Measurements from ENCODE around the gene PCDHB8.
"Not testable (repeated sequence)": the region's sequence is repeated elsewhere in the genome, so short reads cannot be mapped to it uniquely, and the experiment has no call there.

PCDHB8 gene

DNA sequence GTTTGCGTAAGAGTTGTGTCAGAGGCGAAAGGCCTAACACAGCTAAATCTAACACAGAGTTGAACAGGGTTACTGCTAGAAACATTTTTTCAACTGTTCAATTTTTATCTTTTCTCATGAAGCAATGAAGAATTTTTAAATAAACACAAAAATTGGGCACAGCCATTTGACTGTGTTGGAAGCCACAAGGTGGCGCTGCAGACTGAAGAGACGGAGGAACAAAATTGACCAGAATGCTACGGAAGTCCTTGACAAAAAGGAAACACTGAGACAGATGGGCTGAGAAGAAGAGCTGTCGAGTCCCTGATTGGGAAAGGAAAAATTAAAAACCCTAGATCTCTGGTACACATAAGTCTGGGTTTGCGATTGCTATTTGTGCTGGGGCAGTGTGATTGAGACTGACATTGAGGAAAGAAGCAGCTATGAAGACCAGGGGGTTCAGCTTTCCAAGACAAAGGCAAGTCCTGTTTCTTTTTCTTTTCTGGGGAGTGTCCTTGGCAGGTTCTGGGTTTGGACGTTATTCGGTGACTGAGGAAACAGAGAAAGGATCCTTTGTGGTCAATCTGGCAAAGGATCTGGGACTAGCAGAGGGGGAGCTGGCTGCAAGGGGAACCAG lies 9.4 kb downstream of the PCDHB8 start, which contains the start of gene PCDHB9:
TSS of gene PCDHB9 (plus strand) at position 265 of the 616 bp plus-strand sequence. CDS start at position 423, 158 bp downstream.
- H3K9me3 ChIP-seq (ENCODE audit: control extremely low read depth in 1 of 5, control insufficient read depth in 4 of 5, insufficient read depth in 2 of 5, low read depth in 1 of 5, low read length in 4 of 5) = peaks cover 0 to 30% (median 21%) of the 10 kb centered on the region in 5 experiments
- WGBS (ENCODE audit: insufficient coverage) = 25% methylated on average over 6 of the region's 9 CpGs
- peaks cover 5 to 52% (median 15%) of the 10 kb centered on the region in 5 experiments for H3K27me3 ChIP-seq (replicated peaks in 2 of 5; ENCODE audit: control insufficient read depth in 4 of 5, insufficient read depth in 5 of 5, low read length in 4 of 5)
- H3K27ac ChIP-seq (ENCODE audit: insufficient read depth in 1 of 2, low read depth in 1 of 2, low read length in 2 of 2, poor library complexity in 1 of 2, severe bottlenecking in 2 of 2) = no peak within 1 kb of the TSS
- no peaks in the 10 kb centered on the region for H3K36me3 ChIP-seq (ENCODE audit: control insufficient read depth in 4 of 4, insufficient read depth in 4 of 4, low read length in 3 of 4)
- H3K4me3 ChIP-seq (ENCODE audit: control insufficient read depth in 1 of 7, extremely low read depth in 1 of 7, insufficient read depth in 4 of 7, low read depth in 2 of 7, low read length in 6 of 7) = no peak within 1 kb of the TSS
- no peaks in the 10 kb centered on the region for H3K4me1 ChIP-seq (ENCODE audit: control extremely low read depth in 1 of 4, control insufficient read depth in 4 of 4, insufficient read depth in 4 of 4, low read length in 3 of 4)
- POLR2A ChIA-PET = interaction anchor here (0.6 kb wide), 1 partner anchor 127 kb away, joined by 6 read pairs; no protein-coding TSS in a partner anchor
- CTCF ChIA-PET = no interaction called here
- DNase-seq = peak in 2 of 3 donors; percentile 19 to 20

DNA sequence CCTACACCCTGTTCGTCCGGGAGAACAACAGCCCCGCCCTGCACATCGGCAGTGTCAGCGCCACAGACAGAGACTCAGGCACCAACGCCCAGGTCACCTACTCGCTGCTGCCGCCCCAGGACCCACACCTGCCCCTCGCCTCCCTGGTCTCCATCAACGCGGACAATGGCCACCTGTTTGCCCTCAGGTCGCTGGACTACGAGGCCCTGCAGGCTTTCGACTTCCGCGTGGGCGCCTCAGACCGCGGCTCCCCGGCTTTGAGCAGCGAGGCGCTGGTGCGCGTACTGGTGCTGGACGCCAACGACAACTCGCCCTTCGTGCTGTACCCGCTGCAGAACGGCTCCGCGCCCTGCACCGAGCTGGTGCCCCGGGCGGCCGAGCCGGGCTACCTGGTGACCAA lies 11.1 kb downstream of the PCDHB8 start:
- peaks cover 0 to 20% (median 14%) of the 10 kb centered on the region in 5 experiments for H3K9me3 ChIP-seq (ENCODE audit: control extremely low read depth in 1 of 5, control insufficient read depth in 4 of 5, insufficient read depth in 2 of 5, low read depth in 1 of 5, low read length in 4 of 5)
- CTCF ChIA-PET; H3K4me3 ChIP-seq (ENCODE audit: control insufficient read depth in 1 of 7, extremely low read depth in 1 of 7, insufficient read depth in 4 of 7, low read depth in 2 of 7, low read length in 6 of 7); H3K36me3 ChIP-seq (ENCODE audit: control insufficient read depth in 4 of 4, insufficient read depth in 4 of 4, low read length in 3 of 4); DNase-seq; POLR2A ChIA-PET; H3K4me1 ChIP-seq (ENCODE audit: control extremely low read depth in 1 of 4, control insufficient read depth in 4 of 4, insufficient read depth in 4 of 4, low read length in 3 of 4); H3K27ac ChIP-seq (ENCODE audit: insufficient read depth in 1 of 2, low read depth in 1 of 2, low read length in 2 of 2, poor library complexity in 1 of 2, severe bottlenecking in 2 of 2): not testable (repeated sequence)
- peaks cover 5 to 49% (median 10%) of the 10 kb centered on the region in 5 experiments for H3K27me3 ChIP-seq (replicated peaks in 2 of 5; ENCODE audit: control insufficient read depth in 4 of 5, insufficient read depth in 5 of 5, low read length in 4 of 5)
- whole genome bisulfite sequencing (ENCODE audit: insufficient coverage) = 23% methylated on average over 5 of the region's 37 CpGs

GRCh38 chr5:141189131-141189530 lies 11.5 kb downstream of the PCDHB8 start:
- H3K4me3 ChIP-seq (ENCODE audit: control insufficient read depth in 1 of 7, extremely low read depth in 1 of 7, insufficient read depth in 4 of 7, low read depth in 2 of 7, low read length in 6 of 7); H3K4me1 ChIP-seq (ENCODE audit: control extremely low read depth in 1 of 4, control insufficient read depth in 4 of 4, insufficient read depth in 4 of 4, low read length in 3 of 4); DNase-seq; H3K27ac ChIP-seq (ENCODE audit: insufficient read depth in 1 of 2, low read depth in 1 of 2, low read length in 2 of 2, poor library complexity in 1 of 2, severe bottlenecking in 2 of 2); H3K36me3 ChIP-seq (ENCODE audit: control insufficient read depth in 4 of 4, insufficient read depth in 4 of 4, low read length in 3 of 4); POLR2A ChIA-PET; CTCF ChIA-PET: not testable (repeated sequence)
- H3K9me3 ChIP-seq (ENCODE audit: control extremely low read depth in 1 of 5, control insufficient read depth in 4 of 5, insufficient read depth in 2 of 5, low read depth in 1 of 5, low read length in 4 of 5) = peaks cover 0 to 19% (median 14%) of the 10 kb centered on the region in 5 experiments
- 17% methylated on average over 14 of the region's 35 CpGs for WGBS (ENCODE audit: insufficient coverage)
- peaks cover 5 to 48% (median 10%) of the 10 kb centered on the region in 5 experiments for H3K27me3 ChIP-seq (replicated peaks in 2 of 5; ENCODE audit: control insufficient read depth in 4 of 5, insufficient read depth in 5 of 5, low read length in 4 of 5)

GRCh38 chr5:141192110-141192725 lies 14.6 kb downstream of the PCDHB8 start, which contains the start of gene PCDHB10:
Gene PCDHB10, plus strand, starts transcription at chr5:141192353. Its CDS starts 200 bp downstream, at chr5:141192553.
- H3K27ac ChIP-seq (ENCODE audit: insufficient read depth in 1 of 2, low read depth in 1 of 2, low read length in 2 of 2, poor library complexity in 1 of 2, severe bottlenecking in 2 of 2) = no peak within 1 kb of the TSS
- CTCF ChIA-PET = no interaction called here
- DNase-seq = peak in 2 of 3 donors; percentile 16 to 18
- H3K9me3 ChIP-seq (ENCODE audit: control extremely low read depth in 1 of 5, control insufficient read depth in 4 of 5, insufficient read depth in 2 of 5, low read depth in 1 of 5, low read length in 4 of 5) = peaks cover 0 to 16% (median 8%) of the 10 kb centered on the region in 5 experiments
- 7% methylated on average over 7 of the region's 10 CpGs for WGBS (ENCODE audit: insufficient coverage)
- peaks cover 3 to 40% (median 8%) of the 10 kb centered on the region in 5 experiments for H3K27me3 ChIP-seq (replicated peaks in 2 of 5; ENCODE audit: control insufficient read depth in 4 of 5, insufficient read depth in 5 of 5, low read length in 4 of 5)
- H3K36me3 ChIP-seq (ENCODE audit: control insufficient read depth in 4 of 4, insufficient read depth in 4 of 4, low read length in 3 of 4) = no peaks in the 10 kb centered on the region
- POLR2A ChIA-PET = interaction anchor here (0.6 kb wide), 1 partner anchor 245 kb away, joined by 3 read pairs; no protein-coding TSS in a partner anchor
- no peak within 1 kb of the TSS for H3K4me3 ChIP-seq (ENCODE audit: control insufficient read depth in 1 of 7, extremely low read depth in 1 of 7, insufficient read depth in 4 of 7, low read depth in 2 of 7, low read length in 6 of 7)
- no peaks in the 10 kb centered on the region for H3K4me1 ChIP-seq (ENCODE audit: control extremely low read depth in 1 of 4, control insufficient read depth in 4 of 4, insufficient read depth in 4 of 4, low read length in 3 of 4)

- Histone ChIP-seq H3K9me3 (ENCODE audit: control extremely low read depth in 1 of 5, control insufficient read depth in 4 of 5, insufficient read depth in 2 of 5, low read depth in 1 of 5, low read length in 4 of 5) (peaks cover 2 to 18% (median 11%) of the 10 kb centered on the region in 5 experiments), H3K27me3 (replicated peaks in 2 of 5; ENCODE audit: control insufficient read depth in 4 of 5, insufficient read depth in 5 of 5, low read length in 4 of 5) (peaks cover 3 to 28% (median 4%) of the 10 kb centered on the region in 5 experiments)
- H3K4me1 ChIP-seq (ENCODE audit: control extremely low read depth in 1 of 4, control insufficient read depth in 4 of 4, insufficient read depth in 4 of 4, low read length in 3 of 4); H3K36me3 ChIP-seq (ENCODE audit: control insufficient read depth in 4 of 4, insufficient read depth in 4 of 4, low read length in 3 of 4); H3K4me3 ChIP-seq (ENCODE audit: control insufficient read depth in 1 of 7, extremely low read depth in 1 of 7, insufficient read depth in 4 of 7, low read depth in 2 of 7, low read length in 6 of 7); POLR2A ChIA-PET; CTCF ChIA-PET; H3K27ac ChIP-seq (ENCODE audit: insufficient read depth in 1 of 2, low read depth in 1 of 2, low read length in 2 of 2, poor library complexity in 1 of 2, severe bottlenecking in 2 of 2); DNase-seq: not testable (repeated sequence)
- WGBS (ENCODE audit: insufficient coverage) = no CpG with 5 or more reads among the region's 37 CpGs
Observed at GRCh38 chr5:141194332-141194731, 16.7 kb downstream of the PCDHB8 start.

GRCh38 chr5:141196363-141196762 lies 18.8 kb downstream of the PCDHB8 start:
- 80% methylated on average over 1 of the region's 3 CpGs for WGBS (ENCODE audit: insufficient coverage)
- DNase-seq = no peak
- Histone ChIP-seq H3K4me1 (ENCODE audit: control extremely low read depth in 1 of 4, control insufficient read depth in 4 of 4, insufficient read depth in 4 of 4, low read length in 3 of 4) (no peaks in the 10 kb centered on the region), H3K36me3 (ENCODE audit: control insufficient read depth in 4 of 4, insufficient read depth in 4 of 4, low read length in 3 of 4) (no peaks in the 10 kb centered on the region), H3K27me3 (replicated peaks in 2 of 5; ENCODE audit: control insufficient read depth in 4 of 5, insufficient read depth in 5 of 5, low read length in 4 of 5) (peaks cover 3 to 41% (median 9%) of the 10 kb centered on the region in 5 experiments), H3K9me3 (ENCODE audit: control extremely low read depth in 1 of 5, control insufficient read depth in 4 of 5, insufficient read depth in 2 of 5, low read depth in 1 of 5, low read length in 4 of 5) (peaks cover 11 to 34% (median 14%) of the 10 kb centered on the region in 5 experiments), H3K27ac (ENCODE audit: insufficient read depth in 1 of 2, low read depth in 1 of 2, low read length in 2 of 2, poor library complexity in 1 of 2, severe bottlenecking in 2 of 2) (no peak overlapping the region), H3K4me3 (ENCODE audit: control insufficient read depth in 1 of 7, extremely low read depth in 1 of 7, insufficient read depth in 4 of 7, low read depth in 2 of 7, low read length in 6 of 7) (no peak overlapping the region)
- ChIA-PET POLR2A (no interaction called here), CTCF (no interaction called here)
